A204.1 (cell line): ENCODE results near the gene FARS2.

Experiments
- FAIRE-seq: peaks from 2 replicates; lab custom pipeline; 2012; peaks lifted over from hg19 to GRCh38; lab: Jason Lieb, UNC

Gene FARS2

GRCh38 chr6:5736016-5736738, 474.9 kb downstream of the FARS2 start:
- FAIRE-seq, result no peak

- FAIRE-seq, result no peak
Observed at GRCh38 chr6:5737460-5737859, 476.1 kb downstream of the FARS2 start.

GRCh38 chr6:5738211-5738610, 476.9 kb downstream of the FARS2 start:
- no peak for FAIRE-seq

- FAIRE-seq, result no peak
Observed at GRCh38 chr6:5744497-5744896, 483.2 kb downstream of the FARS2 start.

- FAIRE-seq, result no peak
Observed at GRCh38 chr6:5745081-5745480, 483.8 kb downstream of the FARS2 start.

GRCh38 chr6:5746053-5746758, 484.9 kb downstream of the FARS2 start:
- FAIRE-seq, result no peak

- no peak for FAIRE-seq
Observed at GRCh38 chr6:5746759-5747130, 485.4 kb downstream of the FARS2 start.

GRCh38 chr6:5747379-5747778, 486.1 kb downstream of the FARS2 start:
- FAIRE-seq, result no peak

- no peak for FAIRE-seq
Observed at GRCh38 chr6:5749016-5749650, 487.8 kb downstream of the FARS2 start.

GRCh38 chr6:5749651-5750215, 488.4 kb downstream of the FARS2 start:
- FAIRE-seq, result no peak

- no peak for FAIRE-seq
Observed at GRCh38 chr6:5751525-5752390, 490.4 kb downstream of the FARS2 start.

- no peak for FAIRE-seq
Observed at GRCh38 chr6:5752391-5752680, 491.0 kb downstream of the FARS2 start.

- FAIRE-seq, result no peak
Observed at GRCh38 chr6:5753209-5753608, 491.9 kb downstream of the FARS2 start.

GRCh38 chr6:5754904-5755303, 493.6 kb downstream of the FARS2 start:
- FAIRE-seq, result no peak

GRCh38 chr6:5759571-5759970, 498.3 kb downstream of the FARS2 start:
- FAIRE-seq, result no peak

- FAIRE-seq, result no peak
Observed at GRCh38 chr6:5761370-5761769, 500.1 kb downstream of the FARS2 start.

- no peak for FAIRE-seq
Observed at GRCh38 chr6:5762561-5762968, 501.3 kb downstream of the FARS2 start.

- FAIRE-seq, result no peak
Observed at GRCh38 chr6:5763407-5763806, 502.1 kb downstream of the FARS2 start.

GRCh38 chr6:5763871-5764270, 502.6 kb downstream of the FARS2 start:
- FAIRE-seq, result no peak

GRCh38 chr6:5764401-5764955, 503.2 kb downstream of the FARS2 start:
- FAIRE-seq, result no peak

- FAIRE-seq, result no peak
Observed at GRCh38 chr6:5765141-5765760, 503.9 kb downstream of the FARS2 start.

GRCh38 chr6:5766260-5766659, 504.9 kb downstream of the FARS2 start:
- no peak for FAIRE-seq
